Raji (cell line): ENCODE results near the gene EOGT.

Source experiments
- POLR2A ChIP-seq: IDR thresholded peaks from 2 replicates; pipeline ENCODE4 v1.6.1; 2011; ENCODE audit warnings: low read depth, low read length, control low read depth; ENCODE audit not compliant: insufficient read depth

The EOGT gene

DNA sequence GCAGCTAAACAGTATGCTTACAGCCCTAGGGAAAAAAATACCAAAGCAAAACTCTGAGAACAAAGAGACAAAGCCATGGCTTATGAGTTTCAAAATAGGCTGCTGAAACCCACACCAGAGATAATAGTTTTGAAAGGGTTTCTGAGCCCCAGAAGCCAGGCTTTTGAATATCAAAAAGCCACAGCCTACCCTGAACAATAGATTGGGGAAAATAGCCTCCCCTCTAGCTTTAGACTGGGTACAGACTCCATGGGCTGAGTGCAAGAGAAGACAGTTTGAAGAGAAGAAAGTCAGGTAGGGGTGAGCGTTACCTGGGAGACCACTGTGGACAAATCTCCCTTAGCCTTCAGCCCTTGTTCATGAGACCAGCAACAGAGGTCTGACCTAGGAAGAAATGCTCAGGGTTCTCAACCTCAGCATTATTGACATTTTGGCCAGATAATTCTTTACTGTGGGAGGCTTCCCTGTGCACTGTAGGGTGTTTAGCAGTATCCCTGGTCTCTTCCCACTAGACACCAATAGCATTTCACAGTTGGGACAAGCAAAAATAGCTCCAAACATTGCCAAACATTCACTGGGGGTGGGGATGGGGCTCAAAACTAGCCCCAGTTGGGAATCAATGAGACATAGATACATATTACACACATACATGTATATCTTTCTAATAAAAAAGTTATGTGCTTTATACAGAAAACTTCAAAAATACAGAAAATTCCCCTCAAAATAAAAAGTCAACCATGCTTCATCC is 69.6 kb downstream of the EOGT start:
- TF ChIP-seq POLR2A: no peak

- TF ChIP-seq POLR2A: no peak
Observed at GRCh38 chr3:68941055-68941454, 72.4 kb downstream of the EOGT start.

GRCh38 chr3:68936856-68937255 is 76.6 kb downstream of the EOGT start:
- TF ChIP-seq POLR2A: no peak

DNA sequence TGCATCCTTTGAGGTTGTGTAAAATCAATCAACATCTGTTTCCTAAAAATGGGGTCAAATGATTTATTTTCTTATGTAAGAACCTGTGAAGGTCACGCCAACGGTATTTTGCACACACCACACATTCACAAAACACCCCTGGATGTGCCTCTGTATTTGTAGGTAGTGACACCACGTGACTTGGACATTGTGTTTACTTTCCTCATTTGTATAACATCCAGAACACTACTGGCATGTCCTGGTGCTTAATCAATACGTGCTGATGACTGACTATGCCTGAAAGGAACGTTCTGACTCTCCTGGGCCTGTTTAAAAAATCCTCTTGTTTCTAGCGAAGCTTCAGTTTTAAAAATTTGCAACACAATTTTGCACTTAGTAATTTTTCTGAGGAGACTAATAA is 77.7 kb downstream of the EOGT start:
- TF ChIP-seq POLR2A: no peak

DNA sequence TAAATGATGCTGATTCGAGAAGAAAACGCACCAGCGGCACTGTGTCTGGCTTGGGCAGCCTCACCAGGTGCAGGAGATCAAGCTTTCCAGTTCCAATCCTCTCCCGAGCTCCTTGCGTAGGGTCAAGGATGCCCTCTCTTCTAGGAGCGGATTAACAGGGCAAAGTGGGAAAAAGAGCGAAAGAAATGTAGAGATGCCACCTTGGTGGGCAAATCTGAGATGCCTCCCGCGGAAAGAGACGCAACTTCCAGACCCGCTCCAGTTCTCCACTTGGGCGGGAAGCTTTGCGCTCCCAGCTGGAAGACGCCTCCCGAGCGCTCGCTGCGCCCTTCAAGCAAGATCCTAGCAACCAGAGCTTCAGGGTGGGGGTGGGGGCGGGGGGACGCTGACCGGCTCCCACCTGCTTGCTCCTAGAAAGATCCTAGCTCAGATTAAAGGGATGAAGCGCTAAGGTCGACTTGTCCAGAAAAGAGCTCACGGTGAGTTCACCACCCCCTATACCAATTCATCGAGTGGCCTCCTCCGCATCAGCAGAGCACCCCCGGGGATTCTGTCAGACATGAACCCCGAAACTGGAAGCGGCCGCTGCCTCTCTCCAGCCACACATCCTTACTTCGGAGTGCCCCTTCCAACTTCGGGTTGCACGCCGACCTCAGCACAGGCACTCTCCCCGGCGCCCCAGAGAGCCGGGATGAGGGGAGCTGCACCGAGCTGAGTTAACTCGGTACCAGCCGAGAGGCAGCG is 81.9 kb downstream of the EOGT start:
- no peak for TF ChIP-seq POLR2A
